Activated CD4-positive, alpha-beta T cell treated with anti-CD3 and anti-CD28 coated beads, Interleukin-2, amount 50 U/mL, for 16 hours (primary cell): ENCODE measurements around the gene SNX20.

Source experiments
- DNase-seq: peaks from one replicate; pipeline ENCODE4 v3.0.0-alpha.2; 2020

Gene SNX20, protein sequence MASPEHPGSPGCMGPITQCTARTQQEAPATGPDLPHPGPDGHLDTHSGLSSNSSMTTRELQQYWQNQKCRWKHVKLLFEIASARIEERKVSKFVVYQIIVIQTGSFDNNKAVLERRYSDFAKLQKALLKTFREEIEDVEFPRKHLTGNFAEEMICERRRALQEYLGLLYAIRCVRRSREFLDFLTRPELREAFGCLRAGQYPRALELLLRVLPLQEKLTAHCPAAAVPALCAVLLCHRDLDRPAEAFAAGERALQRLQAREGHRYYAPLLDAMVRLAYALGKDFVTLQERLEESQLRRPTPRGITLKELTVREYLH

DNA sequence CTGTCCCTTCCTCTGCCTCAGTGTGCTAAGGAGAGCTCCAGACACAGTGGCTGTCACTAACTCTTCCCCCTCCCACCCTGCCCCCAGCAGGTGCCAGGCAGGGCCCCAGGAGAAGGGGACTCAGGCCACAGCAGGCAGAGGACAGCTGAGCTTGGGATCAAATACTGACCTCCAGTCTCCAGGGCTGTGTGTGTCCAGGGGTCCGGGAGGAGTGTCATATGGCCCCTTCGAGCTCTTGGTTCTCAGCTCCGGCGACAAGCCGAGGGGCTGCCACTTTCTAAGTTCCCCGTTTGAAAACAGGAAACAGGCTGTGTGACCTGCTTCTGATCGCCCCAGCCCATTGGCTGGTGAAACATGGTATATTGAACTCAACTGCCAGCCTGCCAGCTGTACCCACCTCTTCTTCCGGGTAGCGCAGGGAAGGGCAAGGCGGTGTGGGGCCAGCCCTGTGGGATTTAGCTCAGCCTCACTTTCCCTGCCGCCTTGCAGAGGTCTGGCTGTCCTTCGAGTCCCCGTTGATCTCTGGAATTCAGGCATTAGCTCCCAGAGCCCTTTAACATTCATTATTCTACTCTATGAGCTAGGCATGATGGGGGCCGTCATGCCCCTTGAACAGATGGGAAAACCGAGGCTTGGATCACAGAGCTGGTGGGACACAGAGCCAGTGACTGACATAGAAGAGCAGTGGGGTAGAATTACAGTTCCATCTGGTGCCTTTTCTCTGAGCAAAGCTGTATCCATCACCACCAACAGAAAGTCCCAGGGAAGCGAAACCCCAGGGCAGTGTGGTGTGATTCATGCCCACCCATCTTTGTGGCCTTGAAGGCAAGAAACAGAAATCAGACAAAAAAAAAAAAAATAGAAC is at the start of gene SNX20:
TSS of gene SNX20 (minus strand) at position 292 of the 865 bp plus-strand sequence. CDS start 3,786 bp downstream, outside the sequence.
- peak; percentile 84 for DNase-seq

DNA sequence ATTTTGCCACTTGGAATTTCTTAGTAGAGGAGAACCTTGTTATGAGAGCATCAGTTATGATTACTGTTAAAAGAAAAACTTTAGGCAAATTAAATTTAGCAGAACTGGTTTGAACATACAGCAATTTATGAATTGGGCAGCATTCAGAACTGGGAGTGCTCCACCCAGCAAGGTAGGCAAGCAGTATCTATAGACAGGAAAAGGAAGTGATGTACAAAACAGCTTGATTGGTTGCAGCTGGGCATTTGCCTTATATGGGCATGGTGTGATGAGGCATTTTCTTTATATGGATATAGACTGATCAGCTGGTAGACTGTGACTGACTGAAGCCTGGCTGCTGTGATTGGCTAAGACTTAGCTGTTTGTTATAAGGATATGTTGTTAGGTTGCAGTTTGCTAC is 43.2 kb upstream of the SNX20 start:
- no peak for DNase-seq

DNA sequence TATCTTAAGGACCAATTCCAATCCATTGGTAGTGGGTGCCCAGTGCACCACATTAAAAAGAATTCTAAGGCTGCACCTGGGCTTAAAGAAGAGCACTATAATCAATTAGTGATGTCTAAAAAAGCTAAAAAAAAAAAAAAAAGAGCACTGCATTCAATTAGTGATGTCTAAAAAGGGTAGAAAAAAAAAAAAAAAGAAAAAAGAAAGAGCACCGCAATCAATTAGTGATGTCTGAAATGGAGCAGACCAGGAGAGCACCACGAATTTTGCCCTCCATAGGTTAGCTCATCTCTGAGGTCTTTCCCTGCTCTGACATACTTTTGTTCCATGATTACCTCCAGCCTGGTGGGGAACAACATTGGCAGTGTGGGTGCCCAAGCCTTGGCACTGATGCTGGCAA is 41.8 kb upstream of the SNX20 start:
- DNase-seq = no peak

DNA sequence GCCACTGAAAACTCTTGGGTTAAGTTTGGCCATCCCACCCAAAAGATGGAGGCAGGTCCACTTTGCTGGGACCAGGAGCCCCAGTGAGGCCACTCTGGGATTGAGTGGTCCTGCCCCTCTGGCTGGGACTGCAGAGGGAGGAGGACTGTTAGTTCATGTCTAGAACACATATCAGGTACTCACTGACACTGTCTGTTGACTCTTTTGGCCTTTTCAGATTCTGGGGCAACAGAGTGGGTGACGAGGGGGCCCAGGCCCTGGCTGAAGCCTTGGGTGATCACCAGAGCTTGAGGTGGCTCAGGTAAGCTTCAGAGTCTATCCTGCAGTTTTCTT is 41.3 kb upstream of the SNX20 start:
- no peak for DNase-seq

DNA sequence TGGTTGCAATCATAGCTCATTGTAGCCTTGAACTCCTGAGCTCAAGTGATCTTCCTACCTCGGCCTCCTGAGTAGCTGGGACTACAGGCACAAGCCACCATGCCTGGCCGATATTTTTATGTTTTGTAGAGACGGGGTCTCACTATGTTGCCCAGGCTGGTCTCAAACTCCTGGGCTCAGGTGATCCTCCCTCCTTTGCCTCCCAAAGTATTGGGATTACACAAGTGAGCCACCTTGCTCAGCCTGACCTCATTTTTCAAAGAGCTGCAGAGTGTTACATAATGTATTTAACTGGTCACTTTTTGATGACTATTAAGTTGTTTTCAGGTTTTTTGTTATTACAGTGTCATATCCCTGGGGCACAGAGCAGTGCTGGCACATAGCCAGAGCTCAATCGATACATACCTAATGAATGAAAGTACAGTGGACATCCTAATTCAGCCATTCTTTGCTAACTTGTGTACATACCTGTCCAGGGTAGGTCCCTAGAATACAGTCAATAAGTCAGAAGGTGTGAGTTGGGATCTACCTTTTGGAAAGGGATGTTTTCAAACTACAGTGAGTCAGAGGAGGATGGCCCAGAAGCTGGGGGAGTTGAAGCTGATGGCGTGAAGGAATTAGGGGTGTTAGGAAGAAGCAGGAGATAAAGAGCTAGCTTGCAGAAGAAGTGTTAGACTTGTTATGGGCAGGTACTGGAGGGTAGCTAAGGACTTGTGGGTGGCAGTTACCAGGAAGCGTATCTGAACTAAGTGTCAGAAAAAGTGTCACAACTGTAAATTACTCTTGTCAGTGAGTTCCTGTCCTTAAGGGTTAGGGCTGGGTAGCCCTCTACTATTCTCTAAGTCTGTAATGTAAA is 40.7 kb upstream of the SNX20 start:
- no peak for DNase-seq

DNA sequence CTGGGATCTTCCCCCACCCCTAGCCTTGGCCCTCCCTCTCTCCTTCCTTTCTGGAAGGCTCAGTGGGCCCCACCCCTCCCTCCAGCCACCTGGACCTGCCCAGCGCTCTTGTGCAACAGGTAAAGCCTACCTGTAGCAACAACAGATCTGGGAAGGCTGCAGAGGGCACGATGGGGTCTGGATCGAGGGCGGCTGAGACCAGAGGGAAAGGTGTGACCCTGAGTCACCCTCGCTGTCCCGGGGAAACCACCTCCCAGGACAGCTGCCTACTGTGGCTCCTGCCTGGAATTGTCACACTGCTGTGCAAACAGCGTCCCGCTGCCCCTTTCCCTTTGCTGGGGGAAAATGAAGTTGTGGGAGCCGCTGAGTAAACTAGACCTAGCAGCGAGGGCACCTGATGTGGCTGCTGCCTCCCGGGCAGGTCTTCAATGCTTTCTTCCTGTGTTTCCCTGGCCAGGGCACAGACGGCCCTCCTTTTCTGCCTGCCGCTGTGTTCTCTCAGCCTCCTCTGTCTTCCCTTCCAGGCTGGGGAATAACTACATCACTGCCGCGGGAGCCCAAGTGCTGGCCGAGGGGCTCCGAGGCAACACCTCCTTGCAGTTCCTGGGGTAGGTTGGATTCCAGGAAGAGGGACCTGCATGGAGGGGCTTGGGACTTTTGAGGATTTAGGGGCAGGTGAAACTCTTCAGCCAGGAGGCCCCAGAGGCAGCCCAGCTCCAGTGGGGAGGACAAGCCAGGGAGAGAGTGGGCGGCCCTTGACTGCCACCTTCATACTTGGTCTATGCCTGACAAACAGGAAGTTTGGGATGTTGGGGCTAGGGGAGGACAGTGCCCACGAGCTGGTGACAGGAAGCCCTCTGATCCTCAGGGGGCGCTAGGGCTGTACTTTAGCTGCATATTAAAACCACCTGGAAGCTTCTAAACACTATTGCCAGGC is 38.6 kb upstream of the SNX20 start:
- DNase-seq = no peak

DNA sequence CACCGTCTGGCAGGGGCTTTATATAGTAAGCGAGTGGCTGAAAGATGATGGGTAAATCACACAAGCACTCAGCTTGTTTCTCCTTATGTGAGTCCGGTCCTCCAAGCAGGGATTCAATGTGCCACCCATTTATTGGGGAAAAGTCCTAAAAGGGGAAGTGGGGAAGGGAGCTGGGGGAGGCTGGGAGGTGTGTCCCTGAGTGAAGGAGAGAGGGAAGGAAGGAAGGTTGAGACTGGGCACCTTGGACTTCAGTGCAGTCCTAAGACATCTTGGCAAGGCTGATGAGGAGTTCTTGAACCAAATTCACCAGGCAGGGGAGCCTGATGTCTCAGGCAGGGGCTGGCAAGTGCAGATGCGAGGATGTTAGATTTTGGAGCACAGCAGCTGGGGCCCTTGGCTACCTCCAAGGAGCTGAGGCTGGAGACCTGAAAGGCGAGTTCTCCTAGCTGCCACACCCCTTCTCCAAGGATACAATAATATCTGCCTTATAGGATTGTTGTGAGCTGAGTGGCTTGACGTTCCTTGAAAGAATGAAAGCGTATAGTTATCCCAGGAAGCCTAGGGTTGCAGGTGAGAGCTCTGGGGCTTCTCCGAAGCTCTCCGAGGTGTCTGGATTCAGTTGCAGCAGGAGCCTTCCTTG is 37.8 kb upstream of the SNX20 start:
- no peak for DNase-seq

DNA sequence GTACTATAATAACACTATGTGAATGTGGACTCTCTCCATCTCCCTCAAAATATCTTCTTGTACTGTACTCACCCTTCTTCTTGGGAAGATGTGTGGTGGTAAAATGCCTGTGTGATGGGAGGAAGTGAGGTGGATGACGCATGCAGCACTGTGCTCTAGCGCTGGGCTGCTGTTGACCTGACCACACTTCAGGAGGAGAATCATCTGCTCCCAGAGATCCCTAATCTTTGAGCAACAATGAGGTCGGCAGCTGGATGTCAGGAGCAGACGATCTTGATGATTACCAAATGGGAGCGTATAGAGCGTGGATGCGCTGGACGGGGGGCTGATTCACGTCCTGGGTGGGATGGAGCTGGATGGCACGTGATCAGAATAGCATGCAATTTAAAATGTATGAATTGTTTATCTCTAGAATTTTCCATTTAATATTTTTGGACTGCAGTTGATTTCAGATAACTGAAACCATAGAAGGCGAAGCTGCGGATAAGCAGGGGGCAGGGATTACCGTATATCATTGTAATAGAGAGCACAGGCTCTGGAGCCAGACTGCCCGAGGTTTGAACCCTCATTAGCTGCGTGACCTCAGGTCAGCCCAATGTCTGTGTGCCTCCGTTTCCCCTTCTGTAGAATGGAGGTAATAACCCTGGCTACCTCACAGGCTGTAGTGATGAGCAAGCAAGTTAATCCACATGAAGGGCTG is 37.1 kb upstream of the SNX20 start:
- no peak for DNase-seq

DNA sequence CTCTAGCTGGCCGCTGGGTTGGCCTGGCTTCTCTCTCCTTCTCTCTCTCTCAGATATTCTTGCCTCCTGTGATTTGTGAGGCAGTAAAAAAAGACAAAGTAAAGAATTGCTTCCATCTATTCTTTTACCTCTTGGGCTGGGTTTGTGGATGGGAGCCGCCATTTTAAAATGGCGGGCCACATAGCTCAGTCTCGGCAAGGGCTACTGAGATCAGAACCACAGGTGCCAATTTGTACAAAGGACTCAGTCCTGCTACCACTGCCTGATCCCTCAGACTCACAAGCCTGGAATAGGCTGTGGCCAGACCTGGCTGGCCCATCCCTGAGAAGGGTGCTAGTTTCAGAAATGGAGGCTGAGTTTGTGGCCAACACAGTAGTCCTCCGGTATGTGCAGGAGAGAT is 36.4 kb upstream of the SNX20 start:
- no peak for DNase-seq

DNA sequence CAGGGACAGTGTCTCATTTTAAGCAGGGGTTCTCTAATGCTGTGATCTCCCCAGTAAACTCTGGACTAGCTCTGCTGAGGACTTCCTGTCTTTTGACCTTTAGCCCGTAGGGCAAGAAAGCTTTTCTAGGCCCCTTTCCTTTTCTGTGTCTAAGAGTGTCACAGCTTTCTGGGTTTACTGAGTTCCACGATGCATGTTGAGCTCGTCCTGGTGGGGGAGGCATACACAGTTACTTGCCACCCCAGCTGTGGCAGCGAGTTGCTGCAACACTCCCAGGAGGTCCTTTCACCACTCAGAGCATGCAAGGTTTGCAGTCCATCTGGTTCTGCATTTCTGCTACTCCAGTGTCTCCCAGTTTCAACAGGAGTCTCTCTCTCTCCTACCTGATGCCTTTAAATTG is 36.0 kb upstream of the SNX20 start:
- DNase-seq = no peak

DNA sequence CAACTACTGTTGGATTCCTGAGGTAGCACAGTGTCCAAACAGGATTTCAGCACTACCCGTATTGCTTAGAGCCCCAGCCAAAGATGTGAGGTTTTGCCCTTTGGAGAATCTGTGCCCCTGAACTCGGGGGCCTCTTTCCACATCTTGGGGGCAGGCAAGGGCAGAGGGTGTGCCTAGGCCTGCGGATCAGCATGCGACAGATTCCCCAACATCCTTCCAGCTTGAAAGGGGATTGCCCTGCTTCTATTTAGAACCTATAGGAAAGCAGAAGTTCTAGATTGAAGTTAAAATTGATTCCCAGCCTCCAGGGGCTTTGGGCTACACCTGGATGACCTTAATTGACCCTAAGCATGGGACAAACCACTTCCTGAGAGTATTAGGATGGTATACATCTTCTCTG is 31.8 kb upstream of the SNX20 start:
- DNase-seq = no peak

DNA sequence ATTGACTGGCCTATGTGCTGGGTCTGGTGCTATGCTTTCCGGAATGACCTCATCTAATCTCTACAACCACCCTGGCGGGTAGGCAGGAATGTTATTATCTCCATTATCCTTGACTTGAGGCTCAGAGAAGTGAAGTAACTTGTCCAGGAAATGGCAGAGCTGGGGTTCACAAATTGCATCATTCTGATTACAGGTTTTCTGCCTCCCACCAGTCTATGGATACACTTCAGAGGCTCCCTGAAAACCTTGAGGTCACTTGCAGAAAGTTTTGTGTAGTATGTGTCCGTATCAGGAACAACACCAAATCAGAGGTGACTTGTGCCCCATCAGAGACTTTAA is 31.4 kb upstream of the SNX20 start:
- DNase-seq = no peak

DNA sequence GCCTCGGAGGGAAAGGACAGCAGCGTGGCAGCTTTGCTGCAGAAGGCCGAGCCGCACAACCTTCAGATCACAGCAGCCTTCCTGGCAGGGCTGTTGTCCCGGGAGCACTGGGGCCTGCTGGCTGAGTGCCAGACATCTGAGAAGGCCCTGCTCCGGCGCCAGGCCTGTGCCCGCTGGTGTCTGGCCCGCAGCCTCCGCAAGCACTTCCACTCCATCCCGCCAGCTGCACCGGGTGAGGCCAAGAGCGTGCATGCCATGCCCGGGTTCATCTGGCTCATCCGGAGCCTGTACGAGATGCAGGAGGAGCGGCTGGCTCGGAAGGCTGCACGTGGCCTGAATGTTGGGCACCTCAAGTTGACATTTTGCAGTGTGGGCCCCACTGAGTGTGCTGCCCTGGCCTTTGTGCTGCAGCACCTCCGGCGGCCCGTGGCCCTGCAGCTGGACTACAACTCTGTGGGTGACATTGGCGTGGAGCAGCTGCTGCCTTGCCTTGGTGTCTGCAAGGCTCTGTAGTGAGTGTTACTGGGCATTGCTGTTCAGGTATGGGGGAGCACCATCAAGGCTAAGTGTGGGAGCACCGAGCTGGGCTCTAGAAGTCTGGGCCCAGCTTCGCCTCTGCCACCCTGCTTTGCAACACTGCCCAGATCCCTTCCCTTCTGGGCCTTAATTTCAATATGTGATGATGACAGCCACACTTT is 30.9 kb upstream of the SNX20 start:
- DNase-seq = no peak

DNA sequence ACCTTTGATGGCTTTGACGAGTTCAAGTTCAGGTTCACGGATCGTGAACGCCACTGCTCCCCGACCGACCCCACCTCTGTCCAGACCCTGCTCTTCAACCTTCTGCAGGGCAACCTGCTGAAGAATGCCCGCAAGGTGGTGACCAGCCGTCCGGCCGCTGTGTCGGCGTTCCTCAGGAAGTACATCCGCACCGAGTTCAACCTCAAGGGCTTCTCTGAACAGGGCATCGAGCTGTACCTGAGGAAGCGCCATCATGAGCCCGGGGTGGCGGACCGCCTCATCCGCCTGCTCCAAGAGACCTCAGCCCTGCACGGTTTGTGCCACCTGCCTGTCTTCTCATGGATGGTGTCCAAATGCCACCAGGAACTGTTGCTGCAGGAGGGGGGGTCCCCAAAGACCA is 29.9 kb upstream of the SNX20 start:
- no peak for DNase-seq

DNA sequence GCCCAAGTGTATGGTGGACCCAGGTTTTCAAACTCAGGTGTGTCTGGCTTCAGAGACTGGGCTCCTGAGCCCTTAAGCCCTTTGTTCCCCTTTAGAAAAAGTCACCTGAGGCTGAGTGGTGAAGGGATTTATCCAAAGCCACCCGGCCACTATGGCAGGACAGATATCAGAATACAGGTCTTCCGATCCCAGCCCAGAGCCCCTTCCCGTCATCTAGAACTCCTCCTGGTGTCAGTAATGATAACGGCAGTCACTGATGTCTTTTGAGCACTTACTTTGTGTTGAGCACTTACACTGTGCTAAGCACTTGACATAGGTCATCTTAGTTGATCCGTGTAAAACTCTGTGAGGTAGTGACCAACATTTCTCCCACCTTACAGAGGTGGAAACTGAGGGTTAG is 28.9 kb upstream of the SNX20 start:
- DNase-seq = no peak

DNA sequence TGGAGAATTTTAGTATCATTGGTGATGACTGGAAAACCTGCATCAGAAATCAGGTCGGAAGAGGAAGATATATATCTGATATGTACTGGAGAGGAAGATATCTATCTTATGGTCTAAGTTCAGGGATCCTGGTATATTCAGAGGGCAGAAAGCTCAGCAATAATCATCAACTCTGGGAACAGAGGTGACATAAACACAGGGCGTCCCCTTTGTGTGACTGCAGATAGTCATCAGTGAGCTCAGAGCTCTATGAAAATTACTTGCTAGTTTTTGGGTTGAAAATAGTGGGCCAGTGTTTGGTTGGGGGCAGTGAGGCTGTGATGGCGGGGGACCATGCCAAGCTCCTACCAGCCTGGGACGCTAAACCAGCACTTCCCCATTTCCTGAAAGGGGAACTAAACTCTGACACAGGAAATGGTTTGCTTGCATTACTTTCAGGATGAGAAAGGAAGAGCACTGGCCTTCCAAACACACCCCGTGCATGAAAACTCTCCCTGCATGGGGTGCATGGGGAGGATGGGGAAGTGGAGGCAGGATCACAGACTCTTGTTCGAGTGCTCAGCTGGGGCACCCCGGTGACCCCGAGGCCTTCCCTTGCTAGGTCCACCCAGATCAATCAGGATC is 28.1 kb upstream of the SNX20 start:
- no peak for DNase-seq

DNA sequence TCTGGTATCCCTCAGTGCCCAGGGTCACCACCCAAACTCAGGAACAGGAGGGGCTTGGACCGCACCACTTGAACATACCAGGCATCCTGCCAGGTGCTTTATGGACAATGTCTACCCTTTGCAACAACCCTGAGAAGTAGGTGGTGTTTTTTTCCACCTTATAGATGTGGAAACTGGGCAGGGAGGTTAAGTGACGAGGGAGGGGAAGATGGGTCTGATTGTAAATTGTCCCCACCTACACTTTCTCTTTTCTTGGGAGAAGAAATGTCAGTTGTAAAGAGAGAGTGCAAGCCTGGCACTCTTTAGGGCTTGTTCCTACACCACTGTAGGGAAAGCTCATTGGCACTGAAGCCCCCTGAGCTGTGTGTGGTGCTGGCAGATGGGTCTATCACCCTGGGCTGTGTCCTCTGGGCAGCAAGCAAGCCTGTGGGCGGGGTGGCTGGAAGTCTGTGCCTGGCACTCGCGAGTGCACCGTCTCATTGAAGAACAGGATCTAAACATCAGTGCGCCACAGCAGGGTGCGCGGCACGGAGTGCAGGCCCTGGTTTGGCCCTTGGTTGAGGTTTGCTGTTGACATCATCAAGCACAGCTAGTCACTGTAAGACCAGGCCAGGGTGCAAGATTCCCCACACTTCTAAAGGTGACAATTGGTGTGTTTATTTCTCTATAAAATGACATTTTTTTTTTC is 27.4 kb upstream of the SNX20 start:
- DNase-seq = no peak

DNA sequence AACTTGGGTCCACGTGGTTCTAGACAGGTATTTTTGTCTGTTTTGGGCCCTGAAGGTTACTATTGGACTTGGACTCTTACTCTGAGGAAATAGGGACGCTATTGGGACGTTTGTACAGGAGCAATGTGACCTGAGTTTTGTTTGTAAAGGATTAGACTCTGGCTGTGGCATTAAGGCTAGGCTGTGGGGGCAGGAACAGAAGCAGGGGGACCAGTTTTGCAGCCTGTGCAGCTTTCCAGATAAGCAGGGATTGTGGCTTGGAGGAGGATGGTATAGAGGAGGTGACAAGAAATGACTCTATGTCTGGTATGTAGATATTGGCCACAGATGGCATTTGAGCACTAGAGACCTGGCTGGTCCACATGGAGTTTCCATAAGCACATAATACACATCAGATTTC is 25.1 kb upstream of the SNX20 start:
- DNase-seq = no peak

DNA sequence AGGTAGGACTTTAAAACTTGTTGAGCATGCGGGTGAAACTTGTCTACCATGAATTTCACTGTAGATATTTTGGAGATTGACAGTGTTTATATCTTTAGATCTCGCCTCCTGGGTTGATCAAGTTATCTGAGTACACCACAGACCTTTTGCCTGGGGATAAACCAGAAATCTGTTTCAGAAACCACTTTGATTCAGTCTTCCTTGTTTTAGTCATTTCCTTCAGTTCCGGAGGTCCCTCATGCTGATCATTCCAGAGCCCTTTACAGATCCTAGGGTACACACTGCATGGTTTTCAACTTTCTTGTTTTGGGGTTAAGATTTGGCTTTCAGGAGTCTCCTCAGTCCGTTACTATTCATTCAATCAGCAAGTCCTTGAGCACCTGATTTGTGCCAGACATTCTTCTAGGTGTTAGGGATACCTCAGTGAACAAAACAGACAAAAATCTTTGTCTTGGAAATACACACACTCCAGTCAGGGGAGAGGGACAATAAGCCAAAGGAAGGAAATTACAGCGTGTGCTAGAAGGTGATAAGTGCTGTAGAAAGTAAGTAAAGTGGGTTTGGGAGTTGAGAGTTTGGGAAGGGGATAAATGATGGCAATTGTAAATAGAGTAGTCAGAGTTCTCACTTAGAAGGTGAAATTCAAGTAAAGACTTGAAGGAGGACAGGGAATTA is 24.5 kb upstream of the SNX20 start:
- no peak for DNase-seq
